OCI-M1 (cell line): ENCODE results near the gene CACUL1.

Source experiments
- DNase-seq: peaks from one replicate; lab custom pipeline; 2025; lab: John Stamatoyannopoulos, UW

The CACUL1 gene

DNA sequence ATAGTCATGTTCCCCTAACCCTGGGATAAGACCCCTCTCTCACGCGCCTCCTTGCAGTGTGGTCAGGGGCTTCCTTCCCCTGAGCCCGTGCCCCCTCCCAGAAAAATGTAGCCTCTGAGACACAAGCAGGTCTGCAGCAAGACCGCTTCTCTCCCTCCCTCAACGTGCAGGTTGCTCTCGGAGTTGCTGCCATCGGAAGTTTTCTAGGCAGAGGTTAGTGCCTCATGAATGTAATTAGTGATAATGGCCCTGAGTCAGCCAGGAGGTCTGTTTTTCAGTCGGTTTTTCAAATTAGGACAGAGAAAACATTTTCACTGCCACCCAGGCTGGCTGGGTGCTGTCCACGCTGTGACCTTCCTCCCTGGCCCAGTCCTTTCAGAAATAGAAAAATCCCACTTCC lies 116.1 kb downstream of the CACUL1 start:
- no peak for DNase-seq

DNA sequence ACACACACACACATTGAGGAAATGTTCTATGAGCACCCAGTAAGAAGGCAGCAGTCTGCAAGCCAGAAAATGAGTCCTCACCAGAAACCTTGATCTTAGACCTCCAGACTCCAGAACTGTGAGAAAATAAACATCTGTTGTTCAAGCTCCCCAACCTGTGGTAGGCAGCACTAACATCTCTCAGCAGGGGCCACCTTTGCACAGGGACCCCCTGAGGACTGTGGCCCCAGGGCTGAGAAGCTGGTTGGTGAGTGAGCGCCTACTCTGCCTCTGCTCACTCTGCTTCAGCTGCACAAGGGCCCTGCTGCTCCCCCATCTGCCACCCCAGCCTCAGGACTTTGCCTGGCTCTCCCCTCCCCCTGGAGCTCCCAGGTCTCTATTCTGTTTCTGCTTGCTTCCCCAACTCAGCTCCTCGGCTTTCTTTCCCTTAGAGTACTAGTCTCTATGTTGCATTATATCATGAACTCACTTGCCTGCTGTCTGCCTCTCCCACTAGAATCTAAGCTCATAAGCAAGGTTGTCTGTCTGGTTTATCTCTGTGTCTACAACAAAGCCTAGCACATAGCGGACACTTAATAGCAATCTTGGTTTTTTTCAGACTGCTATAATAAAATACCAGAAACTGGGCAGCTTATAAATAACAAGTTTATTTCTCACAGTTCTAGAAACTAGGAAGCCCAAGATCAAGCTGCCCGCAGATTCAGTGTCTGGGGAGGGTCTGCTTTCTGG lies 118.9 kb downstream of the CACUL1 start:
- no peak for DNase-seq

DNA sequence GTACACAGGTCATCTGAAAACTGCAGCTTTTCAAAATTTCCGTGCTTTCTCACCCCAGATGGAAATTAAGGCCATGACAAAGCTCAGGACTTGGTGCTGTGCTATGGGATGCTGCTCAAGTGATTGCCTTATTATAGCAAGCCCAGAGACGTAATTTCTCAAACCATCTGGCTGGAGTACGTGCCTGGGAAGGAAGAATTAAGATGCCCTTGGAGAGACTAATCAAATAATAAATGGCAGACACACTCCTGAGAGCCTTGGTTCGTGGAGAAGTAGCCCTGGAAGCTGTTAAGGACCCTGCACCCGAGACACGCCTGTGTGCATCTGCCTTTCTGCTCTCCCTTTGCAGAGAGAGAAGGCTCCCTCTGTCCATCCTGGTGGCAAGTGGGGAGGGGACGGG lies 121.0 kb downstream of the CACUL1 start:
- DNase-seq, result no peak

DNA sequence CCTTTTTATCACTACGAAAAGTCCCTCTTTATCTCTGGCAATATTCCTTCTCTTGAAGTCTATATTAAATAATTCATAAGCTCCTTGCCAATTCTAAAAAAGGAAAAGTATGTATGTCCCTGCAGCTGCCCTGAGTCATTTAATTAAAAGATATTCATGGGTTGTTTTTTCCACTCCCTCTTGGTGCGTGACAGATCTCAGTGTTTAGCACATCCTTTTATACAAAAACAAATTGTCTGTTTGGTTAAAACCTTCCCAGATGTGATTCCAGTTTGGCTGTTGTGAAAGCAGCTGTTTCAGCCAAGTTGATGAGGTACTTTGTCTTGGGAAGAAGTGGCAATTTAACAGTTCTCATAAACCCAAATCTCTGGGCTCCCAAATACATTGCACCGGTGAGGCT lies 125.6 kb downstream of the CACUL1 start:
- no peak for DNase-seq

DNA sequence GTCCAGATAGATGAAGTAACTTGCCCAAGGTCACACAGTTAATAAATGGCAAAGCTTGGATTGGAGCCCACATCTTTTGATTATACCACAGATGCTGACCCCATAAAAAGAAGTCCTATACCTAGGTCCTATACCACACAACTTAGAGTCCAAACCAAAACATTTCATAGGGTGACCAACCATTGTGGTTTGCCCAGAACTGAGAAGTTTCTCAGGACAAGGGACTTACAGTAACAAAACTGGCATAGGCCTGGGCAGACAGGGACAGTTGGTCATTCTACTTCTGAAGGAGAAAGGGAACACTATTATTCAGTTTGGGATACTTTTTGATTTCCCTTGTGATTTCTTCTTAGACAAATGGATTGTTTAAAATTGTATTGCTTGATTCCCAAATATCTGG lies 126.4 kb downstream of the CACUL1 start:
- no peak for DNase-seq

DNA sequence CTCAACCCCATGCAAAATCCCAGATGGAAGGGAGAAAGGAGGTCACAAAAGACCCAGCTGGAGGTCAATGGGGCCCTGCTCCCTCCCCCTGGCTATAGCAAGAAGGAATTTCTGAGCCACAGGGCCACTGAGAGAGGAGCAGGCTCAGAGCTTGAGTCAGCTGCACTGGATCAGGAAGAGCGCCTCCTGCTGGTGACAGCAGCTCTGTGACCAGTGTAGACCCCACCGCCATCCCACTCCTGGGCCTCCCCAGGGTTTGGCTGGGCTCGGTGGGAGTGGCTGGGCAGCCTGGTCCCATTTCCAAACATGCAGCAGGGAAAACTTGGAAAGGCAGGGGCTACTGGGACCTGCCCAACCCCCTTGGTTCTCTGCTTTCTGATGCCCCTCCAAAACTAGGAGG lies 127.8 kb downstream of the CACUL1 start:
- DNase-seq, result no peak
